GM12878 (cell line): Measurements from ENCODE around the gene DCAF8. TPM values are rescaled to one million over a fixed set of nuclear protein-coding genes. Genes with fewer than 3 reads are reported as not detected.

ENCODE experiments used
- CHD2 ChIP-seq: IDR thresholded peaks from 2 replicates; pipeline ENCODE4 v1.6.1; 2011; ENCODE audit warnings: low read depth, low read length, improper control_type of control experiment, borderline replicate concordance
- E4F1 ChIP-seq: fragments of 450-650 bp; IDR thresholded peaks from 2 replicates; pipeline ENCODE4 v1.6.1; 2018; ENCODE audit warnings: borderline replicate concordance, mild to moderate bottlenecking; ENCODE audit not compliant: partially characterized antibody
- ESRRA ChIP-seq: IDR thresholded peaks from 2 replicates; pipeline ENCODE4 v1.6.1; 2012; ENCODE audit warnings: mild to moderate bottlenecking, low read length, improper control_type of control experiment
- EZH2 ChIP-seq: IDR thresholded peaks from 2 replicates; pipeline ENCODE4 v1.6.1; 2012; ENCODE audit warnings: low read depth, mild to moderate bottlenecking, control low read depth, inconsistent platforms, low read length, borderline replicate concordance; ENCODE audit not compliant: control insufficient read depth
- FOS ChIP-seq: IDR thresholded peaks from 3 replicates; pipeline ENCODE4 v1.6.1; 2011; ENCODE audit warnings: borderline replicate concordance; ENCODE audit not compliant: insufficient read length; ENCODE audit errors: extremely low read depth
- GATAD2B ChIP-seq: fragments of 450-650 bp; conservative IDR thresholded peaks from 2 replicates; pipeline ENCODE4 v1.6.1; 2017; ENCODE audit warnings: low read depth, mild to moderate bottlenecking, moderate library complexity
- HCFC1 ChIP-seq: fragments of 150-350 bp; IDR thresholded peaks from 2 replicates; pipeline ENCODE4 v1.6.1; 2014; ENCODE audit warnings: low read length
- HDAC6 ChIP-seq: fragments of 200-600 bp; sonication (generic); IDR thresholded peaks from one replicate; pipeline ENCODE4 v1.8.0; 2017; ENCODE audit warnings: antibody characterized with exemption; ENCODE audit not compliant: unreplicated experiment
- IKZF2 ChIP-seq, 2 experiments: fragments of 450-650 bp; IDR thresholded peaks; 2 replicates each; pipeline ENCODE4 v1.6.1; 2017; ENCODE audit warnings: mild to moderate bottlenecking in 2 of 2, moderate library complexity in 2 of 2
- KLF5 ChIP-seq: fragments of 450-650 bp; IDR thresholded peaks from 2 replicates; pipeline ENCODE4 v1.6.1; 2014; ENCODE audit warnings: mild to moderate bottlenecking; ENCODE audit not compliant: partially characterized antibody
- MEF2A ChIP-seq: IDR thresholded peaks from 2 replicates; pipeline ENCODE4 v1.6.1; 2011; ENCODE audit warnings: low read depth, mild to moderate bottlenecking, low read length, moderate library complexity; ENCODE audit not compliant: insufficient read depth
- MXI1 ChIP-seq: fragments of 150-350 bp; IDR thresholded peaks from 2 replicates; pipeline ENCODE4 v1.6.1; 2011; ENCODE audit warnings: low read depth, mild to moderate bottlenecking, inconsistent platforms, low read length, improper control_type of control experiment
- MYB ChIP-seq: fragments of 150-350 bp; IDR thresholded peaks from 2 replicates; pipeline ENCODE4 v1.6.1; 2014; ENCODE audit warnings: mild to moderate bottlenecking, low read depth, low read length, borderline replicate concordance
- NFYB ChIP-seq: IDR thresholded peaks from 2 replicates; pipeline ENCODE4 v1.6.1; 2011; ENCODE audit warnings: low read depth, mild to moderate bottlenecking, low read length, improper control_type of control experiment, moderate library complexity; ENCODE audit not compliant: insufficient read depth
- NKRF ChIP-seq: fragments of 450-650 bp; conservative IDR thresholded peaks from 2 replicates; pipeline ENCODE4 v1.6.1; 2017; ENCODE audit warnings: mild to moderate bottlenecking, moderate library complexity
- RUNX3 ChIP-seq: IDR thresholded peaks from 2 replicates; pipeline ENCODE4 v1.6.1; 2012; ENCODE audit warnings: low read length, inconsistent platforms
- SP1 ChIP-seq: IDR thresholded peaks from one replicate; pipeline ENCODE4 v1.6.1; 2011; ENCODE audit warnings: low read depth, low read length
- SREBF1 ChIP-seq: IDR thresholded peaks from 2 replicates; pipeline ENCODE4 v1.6.1; 2012; ENCODE audit warnings: mild to moderate bottlenecking, low read length
- TBL1XR1 ChIP-seq: IDR thresholded peaks from 2 replicates; pipeline ENCODE4 v1.6.1; 2012; ENCODE audit warnings: low read depth, low read length, improper control_type of control experiment
- TCF12 ChIP-seq: IDR thresholded peaks from 2 replicates; pipeline ENCODE4 v1.6.1; 2011; ENCODE audit warnings: low read depth, mild to moderate bottlenecking, low read length
- TCF3 ChIP-seq: IDR thresholded peaks from 2 replicates; pipeline ENCODE4 v1.6.1; 2012; ENCODE audit warnings: low read depth, mild to moderate bottlenecking, low read length, borderline replicate concordance; ENCODE audit not compliant: insufficient read depth
- TCF7 ChIP-seq: IDR thresholded peaks from 2 replicates; pipeline ENCODE4 v1.6.1; 2014; ENCODE audit warnings: antibody characterized with exemption, borderline replicate concordance
- ZNF24 ChIP-seq: fragments of 450-650 bp; IDR thresholded peaks from 2 replicates; pipeline ENCODE4 v1.6.1; 2017; ENCODE audit warnings: antibody characterized with exemption, mild to moderate bottlenecking
- ZNF622 ChIP-seq: fragments of 450-650 bp; IDR thresholded peaks from 2 replicates; pipeline ENCODE4 v1.6.1; 2017; ENCODE audit warnings: mild to moderate bottlenecking, inconsistent platforms
- ZSCAN29 ChIP-seq: fragments of 450-650 bp; IDR thresholded peaks from 2 replicates; pipeline ENCODE4 v1.6.1; 2017; ENCODE audit warnings: mild to moderate bottlenecking, moderate library complexity
- polyA plus RNA-seq, 11 experiments: library from polyadenylated mRNA; depleted of rRNA in 4 of 11; unstranded in 6 of 11; stranded (reverse) in 5 of 11; fragments of >200 nt; fragmentation: Nextera tagmentation in 4 of 11; fragmentation: Illumina TruSeq in 1 of 11; extraction: Ambion mirVana in 4 of 11; extraction: Trizol in 1 of 11; gene quantifications; 1 replicate in 1 of 11; 2 replicates in 10 of 11; pipeline versions ENCODE4 v1.2.1 to v1.2.3, GENCODE V29; 2011 to 2016; ENCODE audit warnings: inconsistent platforms in 2 of 11, missing spikeins in 2 of 11, low read depth in 1 of 11
- total RNA-seq, 4 experiments: library from RNA; depleted of rRNA in 3 of 4; stranded (reverse); fragments of >200 nt in 3 of 4; fragmentation: Illumina TruSeq in 1 of 4; extraction: Trizol in 1 of 4; gene quantifications; 2 replicates each; pipeline versions ENCODE4 v1.2.1 to v1.2.3, GENCODE V29; 2013 to 2021
- TF ChIP-seq, protein P1 (sequence below): IDR thresholded peaks from 2 replicates; pipeline ENCODE4 v1.6.1; 2011; ENCODE audit warnings: low read depth, low read length, improper control_type of control experiment, borderline replicate concordance

Gene DCAF8
- total and polyA plus RNA-seq, 10 of the 15 experiments (the other 5 are each of a cell fraction or from before 2014, with no cell fraction given): 10.4 to 152 (median 84.6) TPM

- no peak for TF ChIP-seq NKRF
- no peak for TF ChIP-seq ZSCAN29
- TF ChIP-seq GATAD2B: peak; percentile 62; the same call in 1 of the 2 replicates
- TF ChIP-seq EZH2: no peak
- TF ChIP-seq IKZF2 (IDR thresholded peaks at IDR 0.05): peak in 1 of 2 experiments; percentile 30; a peak in 1 of 4 replicates
- TF ChIP-seq MEF2A: peak; percentile 75; the same call in 1 of the 2 replicates
- TF ChIP-seq SP1: peak; percentile 25
- no peak for TF ChIP-seq MYB
- TF ChIP-seq MXI1: no peak
- TF ChIP-seq HCFC1: no peak
- no peak for TF ChIP-seq E4F1
- TF ChIP-seq RUNX3: peak; percentile 75
- TF ChIP-seq TCF3: no peak
- peak; percentile 81 for TF ChIP-seq TBL1XR1
- no peak for TF ChIP-seq KLF5
- TF ChIP-seq, protein P1, sequence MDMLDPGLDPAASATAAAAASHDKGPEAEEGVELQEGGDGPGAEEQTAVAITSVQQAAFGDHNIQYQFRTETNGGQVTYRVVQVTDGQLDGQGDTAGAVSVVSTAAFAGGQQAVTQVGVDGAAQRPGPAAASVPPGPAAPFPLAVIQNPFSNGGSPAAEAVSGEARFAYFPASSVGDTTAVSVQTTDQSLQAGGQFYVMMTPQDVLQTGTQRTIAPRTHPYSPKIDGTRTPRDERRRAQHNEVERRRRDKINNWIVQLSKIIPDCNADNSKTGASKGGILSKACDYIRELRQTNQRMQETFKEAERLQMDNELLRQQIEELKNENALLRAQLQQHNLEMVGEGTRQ: no peak
- no peak for TF ChIP-seq HDAC6
- no peak for TF ChIP-seq FOS
- TF ChIP-seq SREBF1: no peak
- no peak for TF ChIP-seq ZNF622
- TF ChIP-seq TCF7: no peak
- peak; percentile 93 for TF ChIP-seq CHD2
- no peak for TF ChIP-seq NFYB
- TF ChIP-seq ESRRA: peak; percentile 58; the same call in 1 of the 2 replicates
- peak; percentile 77; the same call in 1 of the 2 replicates for TF ChIP-seq ZNF24
- 0 out of 2 replicates have a peak, but pooled peaks have one; percentile 28 for TF ChIP-seq TCF12
These were observed 69.1 kb downstream of the DCAF8 start (continued) for GRCh38 chr1:160193091-160193819.
